T-cell (primary cell): ENCODE measurements around the gene PLA2G5. TPM values are rescaled to one million over a fixed set of nuclear protein-coding genes. Genes with fewer than 3 reads are reported as not detected.

Source experiments
- ATAC-seq, 4 experiments: fragments of 200-7000 bp in 3 of 4; fragments of 150-1000 bp in 1 of 4; cut with Tn5 transposase; replicated peaks in 1 of 4; 1 replicate in 3 of 4; 2 replicates in 1 of 4; pipeline ENCODE4 v1.10.0; 2021; ENCODE audit warnings: moderate library complexity in 3 of 4, mild to moderate bottlenecking in 2 of 4, moderate number of reproducible peaks in 1 of 4
- CTCF ChIA-PET, 2 donors: fragments of 300-600 bp; sonication (Branson Sonifier 250); formaldehyde crosslinking; loops; one replicate each; lab custom pipeline; 2022; ENCODE audit warnings: antibody characterized with exemption in 2 of 2; lab: Charles Lee
- POLR2A ChIA-PET, 2 donors: fragments of 300-600 bp; sonication (Branson Sonifier 250); formaldehyde crosslinking; loops; one replicate each; lab custom pipeline; 2022; ENCODE audit warnings: antibody characterized with exemption in 2 of 2; lab: Charles Lee
- DNase-seq, 35 experiments: peaks; one replicate each; pipeline versions ENCODE4 v3.0.0 to v3.0.0-alpha.2; 2013 to 2023
- H3K27ac ChIP-seq: one replicate; pipeline ENCODE4 v1.5.1; 2013; ENCODE audit warnings: low read length
- H3K27me3 ChIP-seq, 2 experiments: replicated peaks in 1 of 2; 1 replicate in 1 of 2; 2 replicates in 1 of 2; pipeline versions ENCODE4 v1.6.1 to v1.7.0; 2013; ENCODE audit warnings: low read length in 1 of 2, mixed read lengths in 1 of 2; ENCODE audit not compliant: control insufficient read depth in 2 of 2, insufficient read depth in 2 of 2; ENCODE audit errors: extremely low read depth in 1 of 2
- H3K36me3 ChIP-seq, 2 donors: 1 replicate in 1 of 2; 2 replicates in 1 of 2; pipeline versions ENCODE4 v1.6.1 to v1.7.0; 2013; ENCODE audit warnings: low read length in 1 of 2; ENCODE audit not compliant: control insufficient read depth in 2 of 2, insufficient read depth in 1 of 2; ENCODE audit errors: extremely low read depth in 1 of 2
- H3K4me1 ChIP-seq, 2 experiments: 1 replicate in 1 of 2; 2 replicates in 1 of 2; pipeline versions ENCODE4 v1.6.1 to v1.7.0; 2013; ENCODE audit warnings: low read length in 2 of 2, mixed read lengths in 1 of 2; ENCODE audit not compliant: insufficient read depth in 2 of 2, control insufficient read depth in 1 of 2; ENCODE audit errors: extremely low read depth in 1 of 2
- H3K4me3 ChIP-seq, 2 donors: 1 replicate in 1 of 2; 2 replicates in 1 of 2; pipeline versions ENCODE4 v1.5.1 to v1.7.0; 2013; ENCODE audit warnings: mild to moderate bottlenecking in 2 of 2, low read length in 1 of 2, moderate library complexity in 1 of 2; ENCODE audit not compliant: control insufficient read depth in 1 of 2; ENCODE audit errors: extremely low read depth in 1 of 2
- H3K9me3 ChIP-seq: 2 replicates; pipeline ENCODE4 v1.7.0; 2013
- H3K27ac Mint-ChIP-seq, 2 donors: one replicate each; pipeline ENCODE4 v1.8.0; 2020 to 2021; ENCODE audit warnings: mild to moderate bottlenecking in 2 of 2, mixed read lengths in 2 of 2
- H3K27me3 Mint-ChIP-seq, 2 donors: one replicate each; pipeline ENCODE4 v1.8.0; 2021 to 2022; ENCODE audit warnings: mixed read lengths in 2 of 2
- H3K36me3 Mint-ChIP-seq: one replicate; pipeline ENCODE4 v1.8.0; 2021; ENCODE audit warnings: mixed read lengths
- H3K4me1 Mint-ChIP-seq, 3 donors: one replicate each; pipeline ENCODE4 v1.8.0; 2020 to 2022; ENCODE audit warnings: mixed read lengths in 3 of 3, mild to moderate bottlenecking in 1 of 3
- H3K4me3 Mint-ChIP-seq, 3 donors: one replicate each; pipeline ENCODE4 v1.8.0; 2020 to 2022; ENCODE audit warnings: mild to moderate bottlenecking in 3 of 3, mixed read lengths in 3 of 3, moderate library complexity in 3 of 3
- H3K9me3 Mint-ChIP-seq, 3 donors: one replicate each; pipeline ENCODE4 v1.8.0; 2020 to 2022; ENCODE audit warnings: mixed read lengths in 3 of 3
- WGBS: methylation state at CpG from one replicate; pipeline ENCODE4 v1.1.5; 2013; ENCODE audit warnings: missing lambda C conversion rate; ENCODE audit not compliant: insufficient coverage; 5-methylcytosine and 5-hydroxymethylcytosine counted together
- total RNA-seq, 35 experiments: library from RNA in 6 of 35; stranded (reverse) in 6 of 35; fragments of 120-200 nt in 1 of 35; gene quantifications; one replicate each; pipeline versions ENCODE4 v1.2.1 to v1.2.4 and lab custom pipeline; 2013 to 2026

The PLA2G5 gene
- total RNA-seq, 5 donors from 2014 or later (not counting 1 experiment from before 2014, with no cell fraction given): not detected

GRCh38 chr1:20099533-20099932 lies 29.5 kb downstream of the PLA2G5 start:
- Histone ChIP-seq H3K4me1 (no peaks in the 10 kb centered on the region), H3K27me3 (peaks cover 0 to 6% of the 10 kb centered on the region in 2 experiments), H3K9me3 (no peaks in the 10 kb centered on the region), H3K4me3 (no peak overlapping the region), H3K27ac (no peak overlapping the region), H3K36me3 (no peaks in the 10 kb centered on the region)
- DNase-seq: no peak
- Mint-ChIP-seq H3K4me3 (no peak overlapping the region), H3K4me1 (peaks cover 0 to 2% (median 0%) of the 10 kb centered on the region in 3 donors), H3K36me3 (no peaks in the 10 kb centered on the region), H3K27me3 (peaks cover 0 to 3% of the 10 kb centered on the region in 2 donors), H3K9me3 (no peaks in the 10 kb centered on the region), H3K27ac (no peak overlapping the region)
- POLR2A ChIA-PET: no interaction called here
- ATAC-seq: no peak
- CTCF ChIA-PET: no interaction called here
- WGBS: 50% methylated on average over 2 of the region's 3 CpGs

- Mint-ChIP-seq H3K36me3 (no peaks in the 10 kb centered on the region), H3K27ac (no peak overlapping the region), H3K27me3 (peaks cover 0 to 3% of the 10 kb centered on the region in 2 donors), H3K4me1 (peaks cover 0 to 2% (median 0%) of the 10 kb centered on the region in 3 donors), H3K9me3 (no peaks in the 10 kb centered on the region), H3K4me3 (no peak overlapping the region)
- H3K36me3 ChIP-seq: no peaks in the 10 kb centered on the region
- H3K27ac ChIP-seq: no peak overlapping the region
- no peaks in the 10 kb centered on the region for H3K4me1 ChIP-seq
- DNase-seq (peak in 14 of 35 experiments; percentile 1 to 35 (median 8)), ATAC-seq (peak in 1 of 4 experiments; percentile 12)
- H3K9me3 ChIP-seq: no peaks in the 10 kb centered on the region
- 58% methylated on average over 14 of the region's 14 CpGs for WGBS
- POLR2A ChIA-PET: no interaction called here
- H3K27me3 ChIP-seq: peaks cover 0 to 6% of the 10 kb centered on the region in 2 experiments
- CTCF ChIA-PET: no interaction called here
- H3K4me3 ChIP-seq: no peak overlapping the region
These were observed 30.8 kb downstream of the PLA2G5 start for GRCh38 chr1:20100632-20101355.

GRCh38 chr1:20102875-20103274 lies 32.9 kb downstream of the PLA2G5 start:
- Mint-ChIP-seq H3K27me3 (no peaks in the 10 kb centered on the region), H3K4me3 (no peak overlapping the region), H3K4me1 (peaks cover 0 to 2% (median 0%) of the 10 kb centered on the region in 3 donors), H3K27ac (no peak overlapping the region), H3K9me3 (no peaks in the 10 kb centered on the region), H3K36me3 (no peaks in the 10 kb centered on the region)
- no peak for ATAC-seq
- POLR2A ChIA-PET: no interaction called here
- Histone ChIP-seq H3K4me3 (no peak overlapping the region), H3K4me1 (no peaks in the 10 kb centered on the region), H3K27ac (no peak overlapping the region), H3K9me3 (no peaks in the 10 kb centered on the region), H3K27me3 (peaks cover 0 to 10% of the 10 kb centered on the region in 2 experiments), H3K36me3 (no peaks in the 10 kb centered on the region)
- WGBS: no CpG with 5 or more reads among the region's 1 CpG
- no peak for DNase-seq
- CTCF ChIA-PET: no interaction called here

GRCh38 chr1:20105856-20106255 lies 35.9 kb downstream of the PLA2G5 start:
- H3K9me3 ChIP-seq: no peaks in the 10 kb centered on the region
- ATAC-seq (no peak), DNase-seq (no peak)
- ChIA-PET CTCF (no interaction called here), POLR2A (no interaction called here)
- Mint-ChIP-seq H3K9me3 (no peaks in the 10 kb centered on the region), H3K27ac (no peak overlapping the region), H3K27me3 (peaks cover 5 to 9% of the 10 kb centered on the region in 2 donors), H3K4me3 (no peak overlapping the region), H3K36me3 (no peaks in the 10 kb centered on the region), H3K4me1 (peaks cover 0 to 2% (median 0%) of the 10 kb centered on the region in 3 donors)
- 63% methylated on average over 1 of the region's 1 CpG for WGBS
- H3K36me3 ChIP-seq: no peaks in the 10 kb centered on the region
- H3K27me3 ChIP-seq: peaks cover 0 to 27% of the 10 kb centered on the region in 2 experiments
- H3K27ac ChIP-seq: no peak overlapping the region
- H3K4me1 ChIP-seq: no peaks in the 10 kb centered on the region
- H3K4me3 ChIP-seq: no peak overlapping the region

- ATAC-seq (no peak), DNase-seq (no peak)
- no peaks in the 10 kb centered on the region for H3K9me3 ChIP-seq
- H3K36me3 ChIP-seq: no peaks in the 10 kb centered on the region
- Mint-ChIP-seq H3K9me3 (no peaks in the 10 kb centered on the region), H3K27me3 (peaks cover 5 to 9% of the 10 kb centered on the region in 2 donors), H3K27ac (no peak overlapping the region), H3K4me3 (no peak overlapping the region), H3K4me1 (no peaks in the 10 kb centered on the region), H3K36me3 (no peaks in the 10 kb centered on the region)
- POLR2A ChIA-PET: no interaction called here
- H3K27me3 ChIP-seq: peaks cover 0 to 24% of the 10 kb centered on the region in 2 experiments
- no CpG with 5 or more reads among the region's 4 CpGs for WGBS
- H3K4me1 ChIP-seq: no peaks in the 10 kb centered on the region
- CTCF ChIA-PET: no interaction called here
- no peak overlapping the region for H3K4me3 ChIP-seq
- no peak overlapping the region for H3K27ac ChIP-seq
These were observed 37.4 kb downstream of the PLA2G5 start for GRCh38 chr1:20107351-20107750.

GRCh38 chr1:20107796-20108195 lies 37.8 kb downstream of the PLA2G5 start:
- H3K9me3 ChIP-seq: no peaks in the 10 kb centered on the region
- no peak overlapping the region for H3K27ac ChIP-seq
- no peaks in the 10 kb centered on the region for H3K4me1 Mint-ChIP-seq
- no peaks in the 10 kb centered on the region for H3K4me1 ChIP-seq
- H3K36me3 ChIP-seq: no peaks in the 10 kb centered on the region
- H3K27me3 Mint-ChIP-seq: peaks cover 5 to 9% of the 10 kb centered on the region in 2 donors
- CTCF ChIA-PET: no interaction called here
- no peak for DNase-seq
- H3K27ac Mint-ChIP-seq: no peak overlapping the region
- H3K27me3 ChIP-seq: peaks cover 0 to 27% of the 10 kb centered on the region in 2 experiments
- no peak for ATAC-seq
- no peak overlapping the region for H3K4me3 Mint-ChIP-seq
- no peaks in the 10 kb centered on the region for H3K36me3 Mint-ChIP-seq
- H3K9me3 Mint-ChIP-seq: no peaks in the 10 kb centered on the region
- H3K4me3 ChIP-seq: no peak overlapping the region
- no CpG with 5 or more reads among the region's 4 CpGs for WGBS
- POLR2A ChIA-PET: no interaction called here
